Stimulated activated naive B cell treated with anti-CD40 and anti-IgM and Interleukin-4, amounts not matched to agents 10 μg/mL and 1 μg/mL and 100 μg/mL, for 72 hours (primary cell): Measurements from ENCODE around the gene TNS3.

Experiments
- ATAC-seq, 2 donors: fragments of 150-1000 bp; cut with Tn5 transposase; replicated peaks; 2 replicates each; pipeline ENCODE4 v1.10.0; 2021; ENCODE audit warnings: moderate library complexity in 1 of 2
- DNase-seq: peaks from one replicate; pipeline ENCODE4 v3.0.0; 2021
- H3K27ac Mint-ChIP-seq: one replicate; pipeline ENCODE4 v1.8.0; 2022; ENCODE audit warnings: mild to moderate bottlenecking, mixed read lengths
- H3K27me3 Mint-ChIP-seq, 2 donors: one replicate each; pipeline ENCODE4 v1.8.0; 2022; ENCODE audit warnings: mixed read lengths in 2 of 2
- H3K36me3 Mint-ChIP-seq, 2 donors: one replicate each; pipeline ENCODE4 v1.8.0; 2022; ENCODE audit warnings: mixed read lengths in 2 of 2, mild to moderate bottlenecking in 1 of 2
- H3K4me1 Mint-ChIP-seq, 2 donors: one replicate each; pipeline ENCODE4 v1.8.0; 2022; ENCODE audit warnings: mixed read lengths in 2 of 2, mild to moderate bottlenecking in 1 of 2
- H3K4me3 Mint-ChIP-seq, 2 donors: one replicate each; pipeline ENCODE4 v1.8.0; 2022; ENCODE audit warnings: mild to moderate bottlenecking in 2 of 2, mixed read lengths in 2 of 2, moderate library complexity in 1 of 2
- H3K9me3 Mint-ChIP-seq, 2 donors: one replicate each; pipeline ENCODE4 v1.8.0; 2022; ENCODE audit warnings: mixed read lengths in 2 of 2, mild to moderate bottlenecking in 1 of 2

Gene TNS3

GRCh38 chr7:47356261-47356660, 225.7 kb downstream of the TNS3 start:
- Mint-ChIP-seq H3K4me3 (no peak overlapping the region), H3K4me1 (peaks cover 0 to 1% of the 10 kb centered on the region in 2 donors), H3K27ac (no peak overlapping the region), H3K27me3 (no peaks in the 10 kb centered on the region), H3K36me3 (peaks cover 0 to 4% of the 10 kb centered on the region in 2 donors), H3K9me3 (no peaks in the 10 kb centered on the region)
- DNase-seq (no peak), ATAC-seq (no peak)

- DNase-seq (no peak), ATAC-seq (no peak)
- Mint-ChIP-seq H3K9me3 (no peaks in the 10 kb centered on the region), H3K4me1 (no peaks in the 10 kb centered on the region), H3K36me3 (peaks cover 0 to 1% of the 10 kb centered on the region in 2 donors), H3K27ac (no peak overlapping the region), H3K27me3 (no peaks in the 10 kb centered on the region), H3K4me3 (no peak overlapping the region)
Observed at GRCh38 chr7:47355684-47356083, 226.2 kb downstream of the TNS3 start.

- no peak for DNase-seq
- no peak for ATAC-seq
- H3K4me3 Mint-ChIP-seq: no peak overlapping the region
- H3K27me3 Mint-ChIP-seq: no peaks in the 10 kb centered on the region
- H3K27ac Mint-ChIP-seq: no peak overlapping the region
- no peaks in the 10 kb centered on the region for H3K4me1 Mint-ChIP-seq
- H3K36me3 Mint-ChIP-seq: no peaks in the 10 kb centered on the region
- H3K9me3 Mint-ChIP-seq: no peaks in the 10 kb centered on the region
Observed at GRCh38 chr7:47354831-47355541, 226.9 kb downstream of the TNS3 start.

- no peaks in the 10 kb centered on the region for H3K9me3 Mint-ChIP-seq
- DNase-seq (no peak), ATAC-seq (no peak)
- no peaks in the 10 kb centered on the region for H3K36me3 Mint-ChIP-seq
- H3K27me3 Mint-ChIP-seq: no peaks in the 10 kb centered on the region
- H3K27ac Mint-ChIP-seq: no peak overlapping the region
- H3K4me1 Mint-ChIP-seq: no peaks in the 10 kb centered on the region
- no peak overlapping the region for H3K4me3 Mint-ChIP-seq
Observed at GRCh38 chr7:47354071-47354470, 227.8 kb downstream of the TNS3 start.

GRCh38 chr7:47352394-47352968, 229.4 kb downstream of the TNS3 start:
- no peak overlapping the region for H3K4me3 Mint-ChIP-seq
- ATAC-seq: no peak
- no peaks in the 10 kb centered on the region for H3K9me3 Mint-ChIP-seq
- no peaks in the 10 kb centered on the region for H3K27me3 Mint-ChIP-seq
- H3K4me1 Mint-ChIP-seq: no peaks in the 10 kb centered on the region
- DNase-seq: no peak
- peaks cover 0 to 4% of the 10 kb centered on the region in 2 donors for H3K36me3 Mint-ChIP-seq
- H3K27ac Mint-ChIP-seq: no peak overlapping the region

GRCh38 chr7:47351233-47352154, 230.4 kb downstream of the TNS3 start:
- Mint-ChIP-seq H3K4me1 (no peaks in the 10 kb centered on the region), H3K27me3 (no peaks in the 10 kb centered on the region), H3K9me3 (no peaks in the 10 kb centered on the region), H3K27ac (no peak overlapping the region), H3K36me3 (peaks cover 0 to 4% of the 10 kb centered on the region in 2 donors), H3K4me3 (no peak overlapping the region)
- ATAC-seq (no peak), DNase-seq (no peak)

- no peak overlapping the region for H3K27ac Mint-ChIP-seq
- ATAC-seq (no peak), DNase-seq (no peak)
- H3K27me3 Mint-ChIP-seq: no peaks in the 10 kb centered on the region
- H3K36me3 Mint-ChIP-seq: peaks cover 0 to 4% of the 10 kb centered on the region in 2 donors
- H3K4me3 Mint-ChIP-seq: no peak overlapping the region
- H3K4me1 Mint-ChIP-seq: no peaks in the 10 kb centered on the region
- no peaks in the 10 kb centered on the region for H3K9me3 Mint-ChIP-seq
Observed at GRCh38 chr7:47350425-47350824, 231.5 kb downstream of the TNS3 start.

GRCh38 chr7:47349401-47349800, 232.5 kb downstream of the TNS3 start:
- ATAC-seq (no peak), DNase-seq (no peak)
- Mint-ChIP-seq H3K36me3 (peaks cover 4 to 11% of the 10 kb centered on the region in 2 donors), H3K27ac (no peak overlapping the region), H3K4me1 (no peaks in the 10 kb centered on the region), H3K27me3 (no peaks in the 10 kb centered on the region), H3K9me3 (no peaks in the 10 kb centered on the region), H3K4me3 (no peak overlapping the region)

GRCh38 chr7:47347816-47348385, 234.0 kb downstream of the TNS3 start:
- H3K27ac Mint-ChIP-seq: peak overlapping the region; percentile 48
- peaks cover 7 to 19% of the 10 kb centered on the region in 2 donors for H3K36me3 Mint-ChIP-seq
- DNase-seq (no peak), ATAC-seq (no peak)
- H3K9me3 Mint-ChIP-seq: no peaks in the 10 kb centered on the region
- no peaks in the 10 kb centered on the region for H3K27me3 Mint-ChIP-seq
- H3K4me1 Mint-ChIP-seq: no peaks in the 10 kb centered on the region
- H3K4me3 Mint-ChIP-seq: no peak overlapping the region

- no peaks in the 10 kb centered on the region for H3K27me3 Mint-ChIP-seq
- ATAC-seq: no peak
- no peaks in the 10 kb centered on the region for H3K4me1 Mint-ChIP-seq
- peak overlapping the region; percentile 48 for H3K27ac Mint-ChIP-seq
- H3K36me3 Mint-ChIP-seq: peaks cover 7 to 19% of the 10 kb centered on the region in 2 donors
- no peak overlapping the region for H3K4me3 Mint-ChIP-seq
- no peak for DNase-seq
- H3K9me3 Mint-ChIP-seq: no peaks in the 10 kb centered on the region
Observed at GRCh38 chr7:47347346-47347745, 234.6 kb downstream of the TNS3 start.

- Mint-ChIP-seq H3K4me3 (no peak overlapping the region), H3K27ac (no peak overlapping the region), H3K36me3 (peaks cover 7 to 25% of the 10 kb centered on the region in 2 donors), H3K4me1 (no peaks in the 10 kb centered on the region), H3K9me3 (no peaks in the 10 kb centered on the region), H3K27me3 (no peaks in the 10 kb centered on the region)
- DNase-seq (no peak), ATAC-seq (no peak)
Observed at GRCh38 chr7:47346377-47346914, 235.5 kb downstream of the TNS3 start.

- DNase-seq (no peak), ATAC-seq (no peak)
- peaks cover 7 to 29% of the 10 kb centered on the region in 2 donors for H3K36me3 Mint-ChIP-seq
- no peak overlapping the region for H3K27ac Mint-ChIP-seq
- H3K4me3 Mint-ChIP-seq: no peak overlapping the region
- H3K4me1 Mint-ChIP-seq: no peaks in the 10 kb centered on the region
- H3K27me3 Mint-ChIP-seq: no peaks in the 10 kb centered on the region
- H3K9me3 Mint-ChIP-seq: no peaks in the 10 kb centered on the region
Observed at GRCh38 chr7:47345857-47346298, 236.0 kb downstream of the TNS3 start.

- Mint-ChIP-seq H3K9me3 (no peaks in the 10 kb centered on the region), H3K36me3 (peaks cover 7 to 38% of the 10 kb centered on the region in 2 donors), H3K4me3 (no peak overlapping the region), H3K27me3 (no peaks in the 10 kb centered on the region), H3K27ac (no peak overlapping the region), H3K4me1 (no peaks in the 10 kb centered on the region)
- ATAC-seq: no peak
- DNase-seq: no peak
Observed at GRCh38 chr7:47344171-47344955, 237.5 kb downstream of the TNS3 start.
